ENCODE results near the gene RIMBP2.
"Not testable (repeated sequence)": the region's sequence is repeated elsewhere in the genome, so short reads cannot be mapped to it uniquely, and the experiment has no call there.

RIMBP2 gene

GRCh38 chr12:130651188-130651959 is 64.7 kb downstream of the RIMBP2 start:
- no peak for DNase-seq

GRCh38 chr12:130650131-130650530 is 66.0 kb downstream of the RIMBP2 start:
- no peak for DNase-seq

GRCh38 chr12:130649101-130650045 is 66.7 kb downstream of the RIMBP2 start:
- DNase-seq: no peak

- no peak for DNase-seq
Measured at GRCh38 chr12:130647814-130648213, 68.3 kb downstream of the RIMBP2 start.

GRCh38 chr12:130646716-130647370 is 69.3 kb downstream of the RIMBP2 start:
- no peak for DNase-seq

- not testable (repeated sequence) for DNase-seq
Measured at GRCh38 chr12:130646191-130646590, 69.9 kb downstream of the RIMBP2 start.

GRCh38 chr12:130645751-130646150 is 70.3 kb downstream of the RIMBP2 start:
- no peak for DNase-seq

GRCh38 chr12:130644566-130644965 is 71.5 kb downstream of the RIMBP2 start:
- DNase-seq: no peak

GRCh38 chr12:130644146-130644545 is 72.0 kb downstream of the RIMBP2 start:
- DNase-seq: no peak

- no peak for DNase-seq
Measured at GRCh38 chr12:130642856-130643255, 73.2 kb downstream of the RIMBP2 start.

- no peak for DNase-seq
Measured at GRCh38 chr12:130641533-130642184, 74.4 kb downstream of the RIMBP2 start.

- no peak for DNase-seq
Measured at GRCh38 chr12:130640901-130641300, 75.2 kb downstream of the RIMBP2 start.

GRCh38 chr12:130640496-130640895 is 75.6 kb downstream of the RIMBP2 start:
- no peak for DNase-seq

- DNase-seq: no peak
Measured at GRCh38 chr12:130639476-130640424, 76.3 kb downstream of the RIMBP2 start.

- no peak for DNase-seq
Measured at GRCh38 chr12:130636370-130636769, 79.7 kb downstream of the RIMBP2 start.

- DNase-seq: no peak
Measured at GRCh38 chr12:130634866-130635265, 81.2 kb downstream of the RIMBP2 start.

GRCh38 chr12:130633771-130634170 is 82.3 kb downstream of the RIMBP2 start:
- no peak for DNase-seq

- no peak for DNase-seq
Measured at GRCh38 chr12:130632642-130633041, 83.5 kb downstream of the RIMBP2 start.

GRCh38 chr12:130628304-130628703 is 87.8 kb downstream of the RIMBP2 start:
- no peak for DNase-seq

GRCh38 chr12:130627175-130627574 is 88.9 kb downstream of the RIMBP2 start:
- DNase-seq: no peak

- no peak for DNase-seq
Measured at GRCh38 chr12:130626601-130627000, 89.5 kb downstream of the RIMBP2 start.

GRCh38 chr12:130625201-130625600 is 90.9 kb downstream of the RIMBP2 start:
- DNase-seq: no peak

Data from inflammatory macrophage treated with lipopolysaccharide for 1 hour (primary cell).